ENCODE data around the gene ATAD1. TPM values are rescaled to one million over a fixed set of nuclear protein-coding genes. Genes with fewer than 3 reads are reported as not detected.
A peak's percentile ranks its signal among the peaks of the same experiment; 100 is the strongest.
"Not testable (repeated sequence)": the region's sequence is repeated elsewhere in the genome, so short reads cannot be mapped to it uniquely, and the experiment has no call there.

ATAD1 gene
- total and polyA plus RNA-seq, 7 donors, result 38.6 to 84.6 (median 58.5) TPM

DNA sequence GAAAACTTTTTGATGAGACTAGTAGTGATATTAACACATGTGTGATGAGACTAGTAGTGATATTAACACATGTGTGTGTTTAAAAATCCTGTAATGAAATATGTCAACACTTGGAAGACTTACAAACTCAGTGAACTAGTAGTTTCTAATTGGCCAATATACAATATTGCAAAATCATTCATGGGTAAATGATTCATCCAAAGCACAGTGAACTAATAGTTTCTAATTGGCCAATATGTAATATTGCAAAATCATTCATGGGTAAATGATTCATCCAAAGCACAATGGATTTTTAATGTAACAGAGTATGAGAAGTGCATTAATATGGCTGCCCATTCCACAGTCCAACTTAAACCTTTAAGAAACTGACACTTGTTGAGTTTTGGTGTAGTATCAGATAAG lies 77.8 kb downstream of the ATAD1 start:
- H3K27me3 ChIP-seq (ENCODE audit: insufficient read depth in 3 of 3, low read length in 2 of 3), result peaks cover 0 to 3% (median 0%) of the 10 kb centered on the region in 3 donors
- intact Hi-C loops (cut with DNase I), result no loop called here
- no peak overlapping the region for H3K4me3 ChIP-seq
- peak in 3 of 4 donors; percentile 23 to 50 (median 31) for ATAC-seq
- TF ChIP-seq, protein P1, sequence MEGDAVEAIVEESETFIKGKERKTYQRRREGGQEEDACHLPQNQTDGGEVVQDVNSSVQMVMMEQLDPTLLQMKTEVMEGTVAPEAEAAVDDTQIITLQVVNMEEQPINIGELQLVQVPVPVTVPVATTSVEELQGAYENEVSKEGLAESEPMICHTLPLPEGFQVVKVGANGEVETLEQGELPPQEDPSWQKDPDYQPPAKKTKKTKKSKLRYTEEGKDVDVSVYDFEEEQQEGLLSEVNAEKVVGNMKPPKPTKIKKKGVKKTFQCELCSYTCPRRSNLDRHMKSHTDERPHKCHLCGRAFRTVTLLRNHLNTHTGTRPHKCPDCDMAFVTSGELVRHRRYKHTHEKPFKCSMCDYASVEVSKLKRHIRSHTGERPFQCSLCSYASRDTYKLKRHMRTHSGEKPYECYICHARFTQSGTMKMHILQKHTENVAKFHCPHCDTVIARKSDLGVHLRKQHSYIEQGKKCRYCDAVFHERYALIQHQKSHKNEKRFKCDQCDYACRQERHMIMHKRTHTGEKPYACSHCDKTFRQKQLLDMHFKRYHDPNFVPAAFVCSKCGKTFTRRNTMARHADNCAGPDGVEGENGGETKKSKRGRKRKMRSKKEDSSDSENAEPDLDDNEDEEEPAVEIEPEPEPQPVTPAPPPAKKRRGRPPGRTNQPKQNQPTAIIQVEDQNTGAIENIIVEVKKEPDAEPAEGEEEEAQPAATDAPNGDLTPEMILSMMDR (IDR thresholded peaks at IDR 0.05), result no peak
- DNase-seq, result no peak
- no peaks in the 10 kb centered on the region for H3K4me1 ChIP-seq
- peaks cover 0 to 6% of the 10 kb centered on the region in 2 donors for H3K36me3 ChIP-seq (ENCODE audit: insufficient read depth in 1 of 2, low read depth in 1 of 2)
- no peaks in the 10 kb centered on the region for H3K9me3 ChIP-seq
- no peak overlapping the region for H3K27ac ChIP-seq

DNA sequence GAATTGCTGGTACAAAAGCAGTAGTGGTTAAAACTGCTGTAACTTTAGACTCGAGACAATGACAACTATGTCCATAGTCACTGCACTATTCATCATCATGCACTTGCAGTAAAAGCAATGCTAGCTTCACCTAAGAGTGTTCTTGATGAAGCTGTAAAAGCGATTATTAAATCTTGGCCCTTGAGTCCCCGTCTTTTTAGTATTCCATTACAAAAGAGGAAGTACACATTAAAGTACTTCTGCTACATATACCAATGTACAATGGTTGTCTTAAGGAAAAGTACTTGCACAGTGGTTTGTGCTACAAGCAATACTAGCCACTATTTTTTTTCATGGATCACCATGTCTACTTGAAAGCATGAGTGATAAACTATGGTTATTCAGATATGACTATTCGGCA lies 78.3 kb downstream of the ATAD1 start:
- no peaks in the 10 kb centered on the region for H3K4me1 ChIP-seq
- ATAC-seq (no peak), DNase-seq (no peak)
- intact Hi-C loops (cut with DNase I), result loop anchor here (10.0 kb wide), 2 partner anchors 85 to 205 kb away; partner anchors contain the start of gene PAPSS2 (in 1 of the 2)
- H3K27me3 ChIP-seq (ENCODE audit: insufficient read depth in 3 of 3, low read length in 2 of 3), result peaks cover 0 to 3% (median 0%) of the 10 kb centered on the region in 3 donors
- TF ChIP-seq, protein P1 (IDR thresholded peaks at IDR 0.05), result no peak
- no peaks in the 10 kb centered on the region for H3K9me3 ChIP-seq
- 68 to 83% (median 71%) methylated on average over 4 of the region's 4 CpGs for WGBS, 3 donors
- no peak overlapping the region for H3K27ac ChIP-seq
- no peak overlapping the region for H3K4me3 ChIP-seq
- peaks cover 0 to 6% of the 10 kb centered on the region in 2 donors for H3K36me3 ChIP-seq (ENCODE audit: insufficient read depth in 1 of 2, low read depth in 1 of 2)

DNA sequence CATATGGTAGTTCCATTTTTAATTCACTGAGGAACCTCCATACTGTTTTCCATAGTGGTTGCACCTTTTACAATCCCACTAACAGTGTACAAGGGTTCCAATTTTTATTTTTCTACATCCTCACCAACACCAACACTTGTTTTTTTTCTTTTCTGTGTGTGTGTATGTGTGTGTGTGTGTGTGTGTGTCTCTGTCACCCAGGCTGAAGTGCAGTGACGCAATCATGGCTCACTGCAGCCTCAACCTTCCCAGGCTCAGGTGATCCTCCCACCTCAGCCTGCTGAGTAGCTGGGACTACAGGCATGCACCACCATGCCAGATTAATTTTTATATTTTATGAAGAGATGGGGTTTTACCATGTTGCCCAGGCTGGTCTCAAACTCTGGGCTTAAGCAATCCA lies 79.8 kb downstream of the ATAD1 start:
- H3K4me1 ChIP-seq; H3K27me3 ChIP-seq (ENCODE audit: insufficient read depth in 3 of 3, low read length in 2 of 3); H3K9me3 ChIP-seq; H3K36me3 ChIP-seq (ENCODE audit: insufficient read depth in 1 of 2, low read depth in 1 of 2); ATAC-seq; H3K27ac ChIP-seq; H3K4me3 ChIP-seq; DNase-seq: not testable (repeated sequence)
- intact Hi-C loops (cut with DNase I), result loop anchor here (10.0 kb wide), 2 partner anchors 83 to 203 kb away; partner anchors contain the start of gene PAPSS2 (in 1 of the 2)
- 94 to 100% (median 100%) methylated on average over 1 of the region's 1 CpG for WGBS, 3 donors

DNA sequence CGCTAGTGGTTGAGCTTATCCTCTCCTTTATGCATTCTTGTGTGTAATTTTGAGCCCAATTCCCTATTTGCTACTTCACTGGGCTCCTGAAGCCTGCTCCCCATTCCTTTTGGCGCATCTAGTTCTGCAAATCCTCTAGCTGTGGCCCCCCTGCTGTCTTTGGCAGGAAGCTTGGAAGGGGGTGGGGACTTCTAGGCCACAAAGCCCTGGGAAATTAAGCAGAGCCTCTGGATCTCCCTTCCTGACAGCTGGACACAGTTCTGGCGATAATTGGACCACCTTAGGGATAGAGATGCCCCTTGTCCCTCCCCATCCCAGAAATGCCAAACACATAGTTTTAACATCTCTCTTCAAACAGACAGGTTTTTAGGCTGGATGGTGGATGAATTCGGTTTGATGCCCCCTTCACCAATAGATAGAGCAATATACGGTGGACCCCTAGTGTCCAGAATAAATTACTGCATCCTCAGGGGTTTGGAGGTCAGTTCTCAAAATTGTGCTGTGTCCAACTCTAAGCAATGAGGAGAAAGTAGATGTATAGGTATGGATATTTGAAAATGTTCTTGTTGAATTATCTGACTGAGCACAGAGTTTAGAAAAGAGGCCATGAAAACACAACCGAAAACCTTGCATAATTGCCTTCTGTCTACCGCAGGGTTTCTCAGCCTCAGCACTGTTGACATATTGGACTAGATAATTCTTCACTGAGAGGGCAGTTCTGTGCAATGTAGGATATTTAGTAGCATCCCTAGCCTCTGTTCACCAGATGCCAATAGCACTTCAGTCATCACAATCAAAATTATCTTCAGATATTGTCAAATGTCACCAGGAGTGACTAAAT lies 82.8 kb downstream of the ATAD1 start:
- Histone ChIP-seq H3K36me3 (ENCODE audit: insufficient read depth in 1 of 2, low read depth in 1 of 2) (no peaks in the 10 kb centered on the region), H3K4me1 (no peaks in the 10 kb centered on the region), H3K27me3 (ENCODE audit: insufficient read depth in 3 of 3, low read length in 2 of 3) (no peaks in the 10 kb centered on the region), H3K4me3 (no peak overlapping the region), H3K27ac (no peak overlapping the region), H3K9me3 (no peaks in the 10 kb centered on the region)
- DNase-seq, result no peak
- TF ChIP-seq, protein P1 (IDR thresholded peaks at IDR 0.05), result peak; percentile 68
- WGBS, 3 donors, result 35 to 42% (median 39%) methylated on average over 7 of the region's 7 CpGs
- peak in 3 of 4 donors; percentile 51 to 64 (median 62) for ATAC-seq
- intact Hi-C loops (cut with DNase I), result loop anchor here (2.0 to 10.0 kb wide), 3 partner anchors 78 to 200 kb away; partner anchors contain the start of gene PAPSS2 (in 1 of the 2)

DNA sequence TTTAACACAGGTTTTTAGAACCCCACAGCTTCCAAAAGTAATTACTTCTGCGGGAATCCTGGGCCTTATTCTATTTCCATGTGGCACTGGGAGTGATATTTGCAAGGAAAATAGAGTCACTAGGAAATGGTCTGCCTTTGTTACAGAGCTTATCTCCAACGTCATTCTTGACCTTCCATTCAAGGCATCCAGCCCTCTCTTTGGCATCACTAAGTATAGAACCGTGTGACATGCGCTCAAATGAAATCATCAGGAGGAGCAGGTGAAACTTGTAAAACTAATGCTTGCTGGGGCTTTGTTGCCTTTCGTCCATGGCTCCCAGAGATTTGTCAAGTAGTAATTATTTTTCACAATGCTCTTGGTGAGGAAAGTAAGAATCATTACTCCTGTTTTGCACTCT lies 84.9 kb downstream of the ATAD1 start:
- Histone ChIP-seq H3K4me3 (no peak overlapping the region), H3K27me3 (ENCODE audit: insufficient read depth in 3 of 3, low read length in 2 of 3) (no peaks in the 10 kb centered on the region), H3K27ac (no peak overlapping the region), H3K4me1 (no peaks in the 10 kb centered on the region), H3K9me3 (no peaks in the 10 kb centered on the region), H3K36me3 (ENCODE audit: insufficient read depth in 1 of 2, low read depth in 1 of 2) (no peaks in the 10 kb centered on the region)
- WGBS, 3 donors, result 57 to 62% (median 61%) methylated on average over 5 of the region's 5 CpGs
- no peak for ATAC-seq
- intact Hi-C loops (cut with DNase I), result loop anchor here (10.0 kb wide), 2 partner anchors 78 to 198 kb away; partner anchors contain the start of gene PAPSS2 (in 1 of the 2)
- TF ChIP-seq, protein P1 (IDR thresholded peaks at IDR 0.05), result no peak
- DNase-seq, result no peak

Data from psoas muscle (tissue), 8 donors.